ENCODE results near the gene FLOT1. TPM values are rescaled to one million over a fixed set of nuclear protein-coding genes. Genes with fewer than 3 reads are reported as not detected.

The FLOT1 gene
- total RNA-seq, 1 donor: 119 TPM

DNA sequence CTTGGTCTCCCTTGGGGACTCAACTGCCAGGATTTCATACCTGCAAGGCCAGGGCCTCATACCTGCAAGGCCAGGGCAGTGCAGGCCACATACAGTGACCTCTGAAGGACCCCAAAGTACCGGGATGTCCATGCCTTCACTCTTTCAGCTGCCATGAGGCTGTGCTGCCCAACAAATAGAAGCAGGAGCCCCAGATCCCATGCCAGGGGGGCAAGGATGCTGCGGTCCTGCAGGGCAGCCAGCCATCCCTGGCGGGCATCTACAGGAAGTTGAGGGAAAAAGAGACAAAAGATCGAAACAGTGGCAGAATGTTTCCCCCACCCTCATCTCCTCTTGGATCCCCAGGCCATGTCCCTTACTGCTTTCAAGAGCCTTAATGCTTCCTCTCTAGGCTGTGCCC lies 52.5 kb downstream of the FLOT1 start:
- TF ChIP-seq, protein P1, sequence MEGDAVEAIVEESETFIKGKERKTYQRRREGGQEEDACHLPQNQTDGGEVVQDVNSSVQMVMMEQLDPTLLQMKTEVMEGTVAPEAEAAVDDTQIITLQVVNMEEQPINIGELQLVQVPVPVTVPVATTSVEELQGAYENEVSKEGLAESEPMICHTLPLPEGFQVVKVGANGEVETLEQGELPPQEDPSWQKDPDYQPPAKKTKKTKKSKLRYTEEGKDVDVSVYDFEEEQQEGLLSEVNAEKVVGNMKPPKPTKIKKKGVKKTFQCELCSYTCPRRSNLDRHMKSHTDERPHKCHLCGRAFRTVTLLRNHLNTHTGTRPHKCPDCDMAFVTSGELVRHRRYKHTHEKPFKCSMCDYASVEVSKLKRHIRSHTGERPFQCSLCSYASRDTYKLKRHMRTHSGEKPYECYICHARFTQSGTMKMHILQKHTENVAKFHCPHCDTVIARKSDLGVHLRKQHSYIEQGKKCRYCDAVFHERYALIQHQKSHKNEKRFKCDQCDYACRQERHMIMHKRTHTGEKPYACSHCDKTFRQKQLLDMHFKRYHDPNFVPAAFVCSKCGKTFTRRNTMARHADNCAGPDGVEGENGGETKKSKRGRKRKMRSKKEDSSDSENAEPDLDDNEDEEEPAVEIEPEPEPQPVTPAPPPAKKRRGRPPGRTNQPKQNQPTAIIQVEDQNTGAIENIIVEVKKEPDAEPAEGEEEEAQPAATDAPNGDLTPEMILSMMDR (IDR thresholded peaks at IDR 0.05; ENCODE audit: insufficient read depth, low read depth, low read length): no peak
- no peak for DNase-seq (ENCODE audit: low read depth)
- H3K4me3 ChIP-seq (ENCODE audit: low read depth, low read length): peak overlapping the region; percentile 95

DNA sequence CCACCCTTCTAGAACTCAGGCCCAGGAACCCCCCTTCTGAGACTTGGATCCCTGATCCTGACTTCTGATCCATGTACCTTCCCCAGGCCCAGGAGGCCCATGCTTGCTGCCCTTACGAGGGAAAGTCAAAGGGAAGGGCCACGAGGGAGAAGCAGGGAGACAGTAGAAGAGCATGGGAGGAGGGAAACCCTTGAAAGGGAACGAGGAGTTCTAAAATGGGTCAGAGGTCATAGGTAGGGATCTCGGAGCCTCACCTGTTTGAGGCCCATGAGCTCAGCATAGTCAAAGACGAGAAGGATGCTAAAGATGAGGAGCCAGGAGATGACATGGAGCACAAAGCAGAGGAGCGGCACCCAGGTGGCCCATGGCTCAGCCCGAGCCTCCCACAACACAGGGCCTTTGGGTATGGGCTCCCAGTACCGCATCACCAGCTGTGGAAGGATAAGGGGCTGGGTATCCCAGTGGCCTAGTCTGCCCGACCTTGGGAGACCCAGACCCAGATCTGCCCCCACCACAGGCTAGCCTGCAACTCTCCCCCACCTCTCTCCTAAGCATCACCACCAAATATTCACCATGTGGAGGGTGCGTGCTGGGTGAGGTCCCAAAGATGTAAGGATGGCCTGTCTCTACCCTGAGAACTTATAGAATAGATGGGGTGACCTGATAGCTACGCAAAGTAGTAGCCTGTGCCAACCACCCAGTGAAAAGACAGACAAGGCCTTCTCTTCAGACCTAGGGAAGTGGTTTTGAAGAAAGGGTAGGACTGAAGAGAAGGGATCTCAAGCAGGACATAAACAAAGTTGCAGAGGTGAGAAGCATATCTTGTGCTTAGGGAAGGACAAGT lies 53.2 kb downstream of the FLOT1 start:
- TF ChIP-seq, protein P1 (IDR thresholded peaks at IDR 0.05; ENCODE audit: insufficient read depth, low read depth, low read length): no peak
- H3K4me3 ChIP-seq (ENCODE audit: low read depth, low read length): no peak overlapping the region
- no peak for DNase-seq (ENCODE audit: low read depth)

DNA sequence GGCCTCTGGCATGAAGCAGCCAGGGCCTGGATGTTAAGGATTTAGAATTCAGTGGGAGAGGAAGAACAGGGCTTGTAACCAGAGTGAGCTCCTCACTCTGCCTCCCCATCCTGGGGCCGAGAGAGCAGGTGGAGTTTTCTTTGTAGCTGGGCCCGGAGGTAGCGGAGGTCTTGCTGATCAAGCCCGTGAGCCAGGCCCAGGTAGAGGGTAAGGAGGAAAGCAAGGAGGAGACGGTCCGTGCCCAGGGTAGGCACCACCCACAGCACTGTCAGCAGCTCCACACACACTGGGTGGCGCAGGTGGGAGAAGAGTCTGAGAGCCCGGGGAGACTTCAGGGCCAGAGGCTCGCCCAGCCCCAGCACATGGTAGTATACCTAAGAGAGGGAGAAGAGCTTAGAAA lies 53.9 kb downstream of the FLOT1 start:
- TF ChIP-seq, protein P1 (IDR thresholded peaks at IDR 0.05; ENCODE audit: insufficient read depth, low read depth, low read length): no peak
- DNase-seq (ENCODE audit: low read depth): no peak
- H3K4me3 ChIP-seq (ENCODE audit: low read depth, low read length): no peak overlapping the region

DNA sequence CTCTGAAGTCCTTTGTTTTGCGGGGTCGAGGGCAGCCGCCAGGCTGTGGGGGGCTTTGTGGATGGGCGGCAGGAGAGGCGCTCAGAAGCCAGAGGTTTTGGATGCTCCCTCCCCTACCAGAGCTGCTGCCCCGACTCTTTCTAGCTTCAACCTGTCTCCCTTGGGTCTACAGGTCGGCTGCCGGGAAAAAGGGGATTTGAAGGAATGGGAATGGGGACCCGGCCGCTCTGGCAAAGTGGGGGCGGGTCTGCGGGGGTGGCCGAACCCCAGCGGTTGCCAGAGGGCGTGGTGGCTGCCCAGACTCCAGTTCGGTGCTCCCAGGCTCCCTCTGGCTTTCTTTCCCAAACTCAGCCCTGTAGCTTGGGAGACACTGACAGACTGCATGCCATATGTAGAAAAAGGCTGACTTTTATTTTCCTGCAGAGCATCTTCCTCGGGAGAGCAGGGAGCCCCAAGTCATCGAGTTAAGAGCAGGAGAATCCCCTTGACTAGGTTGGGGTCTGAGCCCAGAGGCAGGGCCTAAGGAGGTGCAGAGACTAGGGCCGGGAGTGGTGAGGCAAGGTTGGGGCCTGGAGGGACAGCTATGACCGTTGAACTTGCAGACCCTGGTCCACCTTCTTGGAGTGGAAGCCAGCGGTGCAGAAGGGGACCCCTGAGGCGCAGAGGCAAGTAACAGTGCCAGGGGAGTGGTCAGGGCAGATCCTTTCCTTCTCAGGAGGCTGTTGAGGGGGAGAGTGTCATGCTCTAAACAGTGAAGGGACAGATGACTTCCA lies 54.6 kb downstream of the FLOT1 start:
- peak overlapping the region; percentile 91 for H3K4me3 ChIP-seq (ENCODE audit: low read depth, low read length)
- TF ChIP-seq, protein P1 (IDR thresholded peaks at IDR 0.05; ENCODE audit: insufficient read depth, low read depth, low read length): peak; percentile 36
- DNase-seq (ENCODE audit: low read depth): peak; percentile 52

DNA sequence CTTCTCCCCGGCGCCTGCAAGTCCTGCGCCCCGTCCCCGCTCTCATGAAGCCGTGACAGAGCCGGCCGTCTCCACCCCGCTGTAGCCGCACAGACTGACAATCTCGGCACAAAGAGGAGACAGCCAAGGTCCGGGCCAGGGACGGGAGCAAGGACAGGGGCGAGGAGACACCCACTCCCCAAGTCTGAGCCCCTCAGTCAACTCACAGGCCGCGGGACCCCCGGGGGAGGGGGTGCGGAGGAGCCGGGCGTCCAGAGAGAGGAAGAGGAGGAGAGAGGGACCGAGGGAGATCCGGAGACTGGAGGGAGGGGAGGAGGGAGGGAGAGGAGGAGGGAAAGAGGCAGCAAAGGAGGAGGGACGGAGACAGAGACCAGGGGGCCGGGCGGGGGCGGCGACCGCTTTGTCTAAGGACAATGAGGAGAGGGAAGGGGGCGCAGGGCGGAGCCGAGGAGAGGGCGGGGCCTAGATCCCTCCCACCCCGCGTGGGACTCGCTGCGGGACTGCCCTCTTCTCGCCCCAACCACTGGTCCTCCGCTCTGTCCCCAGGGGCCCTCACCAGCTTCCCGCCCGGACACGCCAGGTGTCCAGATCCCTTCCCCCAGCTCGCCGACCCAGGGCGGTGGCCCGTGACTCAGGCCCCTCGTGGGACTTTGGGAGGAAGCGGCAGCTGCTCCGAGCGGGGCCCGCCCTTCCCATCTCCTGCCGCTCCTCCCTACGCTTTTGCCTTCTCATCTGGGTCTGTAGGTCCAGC lies 55.4 kb downstream of the FLOT1 start:
- H3K4me3 ChIP-seq (ENCODE audit: low read depth, low read length): peak overlapping the region; percentile 91
- TF ChIP-seq, protein P1 (IDR thresholded peaks at IDR 0.05; ENCODE audit: insufficient read depth, low read depth, low read length): no peak
- DNase-seq (ENCODE audit: low read depth): peak; percentile 95

DNA sequence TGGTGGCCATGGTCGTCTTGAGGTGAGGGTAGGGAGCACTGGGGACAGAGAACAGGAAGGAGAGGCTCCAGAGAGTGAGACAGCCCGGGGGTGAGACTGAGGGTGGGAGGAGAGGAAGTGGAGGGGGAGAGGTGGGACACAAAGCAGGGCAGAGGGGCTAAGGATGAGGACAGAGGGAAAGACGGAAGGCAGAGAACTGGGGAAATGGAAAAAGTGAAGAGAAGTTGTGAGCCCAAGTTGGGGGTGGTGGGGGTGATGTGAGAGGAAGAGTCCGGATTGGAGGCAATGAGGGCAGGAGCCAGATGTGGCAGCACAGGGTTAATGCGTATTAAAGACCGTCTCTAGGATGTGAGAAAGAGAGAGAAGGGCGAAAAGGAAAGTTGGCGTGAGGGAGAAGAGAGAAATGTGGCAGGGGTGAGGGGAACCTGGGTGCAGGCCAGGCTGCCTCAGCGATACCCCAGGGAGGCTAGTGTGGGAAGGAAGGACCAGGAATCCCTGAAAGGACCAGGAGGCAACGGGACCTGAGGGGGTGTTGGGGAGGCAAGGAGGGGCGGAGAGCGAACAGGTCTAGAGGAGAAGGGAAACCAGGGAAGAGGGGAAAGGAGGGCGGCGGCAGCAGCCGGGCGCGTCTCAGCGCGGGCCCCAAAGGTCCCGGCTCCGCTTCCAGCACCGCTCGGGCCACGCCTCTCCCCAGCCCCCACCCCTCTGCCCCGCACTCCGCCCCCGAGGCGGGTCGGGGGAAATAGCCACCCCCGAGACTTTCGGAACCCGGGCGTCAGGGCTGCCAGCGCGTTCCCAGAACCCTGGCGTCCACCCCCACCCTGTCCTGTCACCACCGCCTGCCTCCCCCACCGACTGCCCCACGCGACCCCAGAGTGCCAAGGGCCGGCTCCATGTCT lies 56.2 kb downstream of the FLOT1 start, which contains the start of gene PPP1R18:
Gene PPP1R18 (minus strand): TSS at position 637 of the 899 bp plus-strand sequence. CDS start 627 bp downstream, at position 10.
- H3K4me3 ChIP-seq (ENCODE audit: low read depth, low read length): peak within 1 kb of the TSS; percentile 91
- TF ChIP-seq, protein P1 (IDR thresholded peaks at IDR 0.05; ENCODE audit: insufficient read depth, low read depth, low read length): no peak
- DNase-seq (ENCODE audit: low read depth): peak; percentile 65
